ENCODE data around the gene MTHFSD.

DNA sequence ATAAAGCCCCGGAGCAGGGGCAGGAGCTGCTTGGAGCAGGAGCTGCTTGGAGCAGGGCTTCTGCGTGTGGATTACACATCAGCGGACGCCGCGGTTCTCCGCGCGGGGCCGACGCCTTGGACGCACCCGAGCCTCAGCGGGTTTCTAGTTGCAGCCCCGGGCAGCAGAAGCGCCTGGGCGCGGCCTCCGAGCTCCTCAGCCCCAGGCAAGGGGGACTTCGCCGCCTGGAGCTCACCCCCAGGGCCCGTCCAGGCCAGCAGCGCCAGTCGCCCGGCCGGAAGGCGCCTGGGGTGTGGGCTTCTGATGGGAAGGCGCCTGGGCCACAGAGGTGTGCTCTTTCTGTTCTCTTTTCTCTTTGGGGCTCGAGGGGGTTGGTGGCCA is 38.4 kb downstream of the MTHFSD start:
- TF ChIP-seq, protein P1, sequence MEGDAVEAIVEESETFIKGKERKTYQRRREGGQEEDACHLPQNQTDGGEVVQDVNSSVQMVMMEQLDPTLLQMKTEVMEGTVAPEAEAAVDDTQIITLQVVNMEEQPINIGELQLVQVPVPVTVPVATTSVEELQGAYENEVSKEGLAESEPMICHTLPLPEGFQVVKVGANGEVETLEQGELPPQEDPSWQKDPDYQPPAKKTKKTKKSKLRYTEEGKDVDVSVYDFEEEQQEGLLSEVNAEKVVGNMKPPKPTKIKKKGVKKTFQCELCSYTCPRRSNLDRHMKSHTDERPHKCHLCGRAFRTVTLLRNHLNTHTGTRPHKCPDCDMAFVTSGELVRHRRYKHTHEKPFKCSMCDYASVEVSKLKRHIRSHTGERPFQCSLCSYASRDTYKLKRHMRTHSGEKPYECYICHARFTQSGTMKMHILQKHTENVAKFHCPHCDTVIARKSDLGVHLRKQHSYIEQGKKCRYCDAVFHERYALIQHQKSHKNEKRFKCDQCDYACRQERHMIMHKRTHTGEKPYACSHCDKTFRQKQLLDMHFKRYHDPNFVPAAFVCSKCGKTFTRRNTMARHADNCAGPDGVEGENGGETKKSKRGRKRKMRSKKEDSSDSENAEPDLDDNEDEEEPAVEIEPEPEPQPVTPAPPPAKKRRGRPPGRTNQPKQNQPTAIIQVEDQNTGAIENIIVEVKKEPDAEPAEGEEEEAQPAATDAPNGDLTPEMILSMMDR (IDR thresholded peaks at IDR 0.05), result no peak
- TF ChIP-seq POLR2A (IDR thresholded peaks at IDR 0.05; ENCODE audit: low read depth) (no peak), POLR2AphosphoS5 (IDR thresholded peaks at IDR 0.05) (no peak), EP300 (IDR thresholded peaks at IDR 0.05) (no peak)
